K562 (cell line): ENCODE data around the gene NYAP1. TPM values are rescaled to one million over a fixed set of nuclear protein-coding genes. Genes with fewer than 3 reads are reported as not detected.

Experiments
- BRCA1 ChIP-seq, 2 experiments: fragments of 450-650 bp in 1 of 2; sonication (generic) in 1 of 2; formaldehyde crosslinking in 1 of 2; IDR thresholded peaks; 2 replicates each; pipeline versions ENCODE4 v1.5.0 to v1.6.1; 2017 to 2020; ENCODE audit warnings: mild to moderate bottlenecking in 1 of 2, missing genetic modification reagents in 1 of 2
- CBFA2T3 ChIP-seq: fragments of 450-650 bp; IDR thresholded peaks from 2 replicates; pipeline ENCODE4 v1.6.1; 2017
- CXXC5 ChIP-seq: fragments of 250-450 bp; sonication (Bioruptor Pico); IDR thresholded peaks from 2 replicates; pipeline ENCODE4 v1.8.0; 2022; ENCODE audit warnings: inconsistent platforms, mild to moderate bottlenecking, moderate library complexity
- DEAF1 ChIP-seq: fragments of 450-650 bp; formaldehyde crosslinking; IDR thresholded peaks from 2 replicates; pipeline ENCODE4 v1.4.0; 2020; ENCODE audit warnings: mild to moderate bottlenecking, moderate library complexity
- DIDO1 ChIP-seq: fragments of 450-650 bp; IDR thresholded peaks from 2 replicates; pipeline ENCODE4 v1.6.1; 2016; ENCODE audit warnings: low read depth, missing biosample characterization, missing genetic modification characterization
- EP300 ChIP-seq: IDR thresholded peaks from 2 replicates; pipeline ENCODE4 v1.6.1; 2012; ENCODE audit warnings: low read length, improper control_type of control experiment
- ERF ChIP-seq: fragments of 450-650 bp; formaldehyde crosslinking; IDR thresholded peaks from 2 replicates; pipeline ENCODE4 v1.4.0; 2020; ENCODE audit warnings: mild to moderate bottlenecking, mixed read lengths
- FOXK1 ChIP-seq: sonication (generic); formaldehyde crosslinking; IDR thresholded peaks from 2 replicates; pipeline ENCODE4 v1.8.0; 2022; ENCODE audit warnings: missing genetic modification reagents, mild to moderate bottlenecking, borderline replicate concordance
- HDAC8 ChIP-seq: fragments of 450-650 bp; IDR thresholded peaks from 2 replicates; pipeline ENCODE4 v1.6.1; 2016; ENCODE audit warnings: mild to moderate bottlenecking, missing genetic modification characterization, moderate library complexity, missing compliant biosample characterization
- KDM4B ChIP-seq, 2 experiments: fragments of 450-650 bp in 1 of 2; sonication (generic) in 1 of 2; IDR thresholded peaks; 2 replicates each; pipeline ENCODE4 v1.6.1; 2016 to 2017; ENCODE audit warnings: borderline replicate concordance in 2 of 2, antibody characterized with exemption in 1 of 2, low read depth in 1 of 2, mild to moderate bottlenecking in 1 of 2
- NRF1 ChIP-seq, 2 experiments: fragments of 450-650 bp; IDR thresholded peaks in 1 of 2; conservative IDR thresholded peaks in 1 of 2; 2 replicates each; pipeline ENCODE4 v1.6.1; 2014; ENCODE audit warnings: mild to moderate bottlenecking in 2 of 2
- POLR2A ChIP-seq: fragments of 450-650 bp; conservative IDR thresholded peaks from 2 replicates; pipeline ENCODE4 v1.6.1; 2016
- PRPF4 ChIP-seq: fragments of 200-400 bp; formaldehyde crosslinking; IDR thresholded peaks from one replicate; pipeline ENCODE4 v1.6.1; 2017; ENCODE audit warnings: low read length, low read depth, mild to moderate bottlenecking; ENCODE audit not compliant: insufficient read depth, poor library complexity, severe bottlenecking
- RFX5 ChIP-seq: IDR thresholded peaks from 2 replicates; pipeline ENCODE4 v1.6.1; 2011; ENCODE audit warnings: low read depth, mild to moderate bottlenecking, improper control_type of control experiment, low read length
- STAT5A ChIP-seq: IDR thresholded peaks from 2 replicates; pipeline ENCODE4 v1.6.1; 2012; ENCODE audit warnings: low read length, inconsistent platforms, borderline replicate concordance
- TEAD4 ChIP-seq, 2 experiments: sonication (generic) in 1 of 2; formaldehyde crosslinking in 1 of 2; IDR thresholded peaks; 2 replicates each; pipeline versions ENCODE4 v1.6.1 to v1.8.0; 2012 to 2022; ENCODE audit warnings: borderline replicate concordance in 1 of 2, inconsistent platforms in 1 of 2, low read length in 1 of 2, mild to moderate bottlenecking in 1 of 2, missing genetic modification reagents in 1 of 2
- ZEB2 ChIP-seq: fragments of 450-650 bp; IDR thresholded peaks from 2 replicates; pipeline ENCODE4 v1.6.1; 2016
- ZFP91 ChIP-seq: sonication (generic); formaldehyde crosslinking; IDR thresholded peaks from 2 replicates; pipeline ENCODE4 v1.8.0; 2022; ENCODE audit warnings: mild to moderate bottlenecking, missing genetic modification reagents
- ZNF212 ChIP-seq: fragments of 450-650 bp; formaldehyde crosslinking; IDR thresholded peaks from 2 replicates; pipeline ENCODE4 v1.4.0; 2020; ENCODE audit warnings: mild to moderate bottlenecking
- ZNF232 ChIP-seq: sonication (generic); formaldehyde crosslinking; IDR thresholded peaks from 2 replicates; pipeline ENCODE4 v1.8.0; 2022; ENCODE audit warnings: mild to moderate bottlenecking, missing genetic modification reagents
- ZNF239 ChIP-seq: fragments of 250-450 bp; sonication (Bioruptor Pico); IDR thresholded peaks from 2 replicates; pipeline ENCODE4 v1.4.0; 2020; ENCODE audit warnings: mild to moderate bottlenecking
- ZNF41 ChIP-seq: fragments of 250-450 bp; sonication (Bioruptor Pico); conservative IDR thresholded peaks from 2 replicates; pipeline ENCODE4 v1.4.0; 2020; ENCODE audit warnings: mild to moderate bottlenecking
- ZNF444 ChIP-seq: fragments of 250-450 bp; sonication (Bioruptor Pico); IDR thresholded peaks from 2 replicates; pipeline ENCODE4 v1.4.0; 2020; ENCODE audit warnings: mild to moderate bottlenecking, moderate library complexity
- ZNF511 ChIP-seq: sonication (generic); formaldehyde crosslinking; IDR thresholded peaks from 2 replicates; pipeline ENCODE4 v1.8.0; 2022; ENCODE audit warnings: mild to moderate bottlenecking, missing genetic modification reagents
- ZNF57 ChIP-seq: fragments of 450-650 bp; formaldehyde crosslinking; IDR thresholded peaks from 2 replicates; pipeline ENCODE4 v1.4.0; 2020; ENCODE audit warnings: mild to moderate bottlenecking, moderate library complexity
- polyA plus RNA-seq, 8 experiments: library from polyadenylated mRNA; depleted of rRNA in 4 of 8; stranded (reverse) in 5 of 8; unstranded in 3 of 8; fragments of >200 nt; fragmentation: Nextera tagmentation in 2 of 8; fragmentation: Illumina TruSeq in 1 of 8; extraction: Ambion mirVana in 2 of 8; extraction: Trizol in 1 of 8; gene quantifications; 2 replicates each; pipeline versions ENCODE4 v1.2.1 to v1.2.3, GENCODE V29; 2011 to 2014; ENCODE audit warnings: inconsistent platforms in 1 of 8, missing spikeins in 1 of 8
- total RNA-seq, 7 experiments: library from RNA; depleted of rRNA in 6 of 7; stranded (reverse); fragments of >200 nt in 6 of 7; fragmentation: Illumina TruSeq in 2 of 7; extraction: Trizol in 2 of 7; gene quantifications; 2 replicates each; pipeline versions ENCODE4 v1.2.1 to v1.2.3, GENCODE V29; 2011 to 2021; ENCODE audit warnings: low replicate concordance in 1 of 7

The NYAP1 gene
- total and polyA plus RNA-seq, 9 of the 15 experiments (the other 6 are each of a cell fraction or from before 2014, with no cell fraction given): 0.11 to 0.88 (median 0.22) TPM; not detected in 2

DNA sequence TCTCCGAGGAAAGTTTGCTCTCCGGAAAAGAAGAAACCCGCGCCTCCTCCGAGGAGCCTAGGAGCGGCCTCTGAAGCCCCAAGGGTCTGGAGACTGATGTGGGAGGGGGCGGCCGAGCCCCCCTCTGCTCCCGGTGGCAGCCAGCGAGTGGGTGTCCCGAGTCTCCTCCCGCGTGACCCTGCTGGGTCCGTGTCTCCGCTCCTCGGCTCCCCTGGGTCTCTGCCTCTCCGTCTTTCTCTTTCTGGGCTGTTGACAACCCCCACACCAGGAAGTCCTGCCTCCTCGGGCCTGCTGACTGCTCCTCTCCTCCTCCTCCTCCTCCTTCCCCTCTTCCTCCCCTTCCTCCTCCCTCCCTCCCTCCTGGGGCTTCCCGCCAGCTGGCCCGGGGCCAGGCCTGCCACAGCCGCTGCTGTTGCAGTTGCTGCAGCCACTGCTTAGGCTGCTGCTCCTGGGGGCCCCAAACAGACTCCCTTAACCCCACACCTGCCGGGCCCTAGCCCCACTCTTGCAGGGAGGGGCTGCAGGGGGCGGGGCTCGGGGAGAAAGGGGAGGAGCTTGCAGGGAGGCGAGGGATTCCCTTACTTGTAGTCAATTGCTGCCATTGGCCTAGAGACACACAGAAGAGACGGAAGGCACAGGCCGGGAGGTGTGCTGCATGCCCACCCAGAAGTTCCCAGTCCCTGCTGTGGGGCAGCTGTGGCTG lies 4.6 kb upstream of the NYAP1 start, which contains the start of gene TSC22D4 (continued):
- TF ChIP-seq BRCA1 (IDR thresholded peaks at IDR 0.05) (no peak), BRCA1 (CRISPR knock-in tag; IDR thresholded peaks at IDR 0.05) (no peak), FOXK1 (no peak), KDM4B (IDR thresholded peaks at IDR 0.05; ENCODE audit: borderline replicate concordance in 2 of 2, low read depth in 1 of 2) (peak in 1 of 2 experiments; percentile 82; a peak in 2 of 4 replicates), CXXC5 (CRISPR knock-in tag) (peak; percentile 55), EP300 (peak; percentile 70), NRF1 (conservative IDR thresholded peaks at IDR 0.05 in 1 of 2, IDR thresholded peaks at IDR 0.05 in 1 of 2) (peak; percentile 16 to 24; a peak in 1 of 4 replicates), ERF (CRISPR knock-in tag) (no peak), TEAD4 (IDR thresholded peaks at IDR 0.05; ENCODE audit: low read length) (peak; percentile 50; the same call in 1 of the 2 replicates), TEAD4 (CRISPR knock-in tag; IDR thresholded peaks at IDR 0.05; ENCODE audit: borderline replicate concordance) (no peak), HDAC8 (tag) (no peak), POLR2A (peak; percentile 88), STAT5A (no peak), ZEB2 (peak; percentile 59; the same call in 1 of the 2 replicates), ZNF511 (CRISPR knock-in tag) (no peak), DIDO1 (peak; percentile 45; the same call in 1 of the 2 replicates), ZNF232 (CRISPR knock-in tag) (no peak), ZNF41 (CRISPR knock-in tag) (no peak), PRPF4 (no peak), ZFP91 (CRISPR knock-in tag) (0 out of 2 replicates have a peak, but pooled peaks have one; percentile 28), ZNF444 (CRISPR knock-in tag) (no peak), DEAF1 (no peak), CBFA2T3 (peak; percentile 75), ZNF239 (no peak), RFX5 (no peak), ZNF212 (CRISPR knock-in tag) (no peak), ZNF57 (no peak)
